Aortic smooth muscle cell (primary cell): ENCODE data around the gene OR13C4. TPM values are rescaled to one million over a fixed set of nuclear protein-coding genes. Genes with fewer than 3 reads are reported as not detected.

Experiments
- total RNA-seq: library from RNA; depleted of rRNA; stranded (reverse); fragments of >200 nt; gene quantifications from 2 replicates; pipeline ENCODE4 v1.2.3, GENCODE V29; 2014

OR13C4 gene
- not detected in 2 replicates for total RNA-seq

GRCh38 chr9:104527109-104527508, at the start of gene OR13C4:
Gene OR13C4, minus strand, starts transcription at chr9:104527209. Its CDS starts 0 bp downstream, at chr9:104527209.

GRCh38 chr9:104568868-104569267, 41.9 kb upstream of the OR13C4 start, which contains the start of gene OR13C8:
Gene OR13C8, plus strand, starts transcription at chr9:104569168. Its CDS starts 0 bp downstream, at chr9:104569168.

GRCh38 chr9:104536756-104537155, 9.7 kb upstream of the OR13C4 start, which contains the start of gene OR13C3:
Gene OR13C3, minus strand, starts transcription at chr9:104536856. Its CDS starts 133 bp downstream, at chr9:104536723.

GRCh38 chr9:104503963-104504362, 23.0 kb downstream of the OR13C4 start, which contains the start of gene OR13F1:
Gene OR13F1, plus strand, starts transcription at chr9:104504263. Its CDS starts 0 bp downstream, at chr9:104504263.

Other genes starting within 250 kb of the OR13C4 start
- not detected in 2 replicates for gene OR13F1, start 22.9 kb downstream of the OR13C4 start, total RNA-seq
- not detected in 2 replicates for gene OR13C3, start 9.6 kb upstream of the OR13C4 start, total RNA-seq
- not detected in 2 replicates for gene OR13C8, start 42.0 kb upstream of the OR13C4 start, total RNA-seq
- gene OR13C5, start 72.2 kb upstream of the OR13C4 start, total RNA-seq: not detected in 2 replicates
- gene OR13C2, start 78.4 kb upstream of the OR13C4 start, total RNA-seq: not detected in 2 replicates
- gene OR13C9, start 91.0 kb upstream of the OR13C4 start, total RNA-seq: 0.06 TPM in 1 of 2 replicates, not detected in the other
- not detected in 2 replicates for gene OR13D1, start 167.3 kb upstream of the OR13C4 start, total RNA-seq
- gene NIPSNAP3A, start 220.5 kb upstream of the OR13C4 start, total RNA-seq: 82.7 and 112 TPM in 2 replicates
- gene NIPSNAP3B, start 236.9 kb upstream of the OR13C4 start, total RNA-seq: 0.79 and 1.6 TPM in 2 replicates